ENCODE results near the gene GALNT18. TPM values are rescaled to one million over a fixed set of nuclear protein-coding genes. Genes with fewer than 3 reads are reported as not detected.

GALNT18 gene
- total and polyA plus RNA-seq, 8 donors, result 16.4 to 42.6 (median 23.0) TPM

GRCh38 chr11:11413776-11414175 lies 208.0 kb downstream of the GALNT18 start:
- intact Hi-C loops (cut with DNase I), result no loop called here
- no peaks in the 10 kb centered on the region for H3K9me3 ChIP-seq
- peaks cover 0 to 16% of the 10 kb centered on the region in 2 donors for H3K4me1 ChIP-seq
- ATAC-seq (no peak), DNase-seq (no peak)
- H3K27ac ChIP-seq, result no peak overlapping the region
- no peak overlapping the region for H3K4me3 ChIP-seq
- H3K27me3 ChIP-seq, result peaks cover 0 to 70% of the 10 kb centered on the region in 2 donors
- H3K36me3 ChIP-seq, result no peaks in the 10 kb centered on the region
- no peak for TF ChIP-seq CTCF (IDR thresholded peaks at IDR 0.05)

- intact Hi-C loops (cut with DNase I), result no loop called here
- no peaks in the 10 kb centered on the region for H3K36me3 ChIP-seq
- DNase-seq (no peak), ATAC-seq (no peak)
- no peaks in the 10 kb centered on the region for H3K9me3 ChIP-seq
- no peak overlapping the region for H3K27ac ChIP-seq
- H3K4me3 ChIP-seq, result no peak overlapping the region
- peaks cover 0 to 51% of the 10 kb centered on the region in 2 donors for H3K27me3 ChIP-seq
- peaks cover 2 to 26% of the 10 kb centered on the region in 2 donors for H3K4me1 ChIP-seq
- no peak for TF ChIP-seq CTCF (IDR thresholded peaks at IDR 0.05)
These were observed 210.3 kb downstream of the GALNT18 start for GRCh38 chr11:11411401-11411985.

- no peak for TF ChIP-seq CTCF (IDR thresholded peaks at IDR 0.05)
- Histone ChIP-seq H3K4me3 (no peak overlapping the region), H3K36me3 (no peaks in the 10 kb centered on the region), H3K4me1 (peaks cover 4 to 22% of the 10 kb centered on the region in 2 donors), H3K9me3 (no peaks in the 10 kb centered on the region), H3K27me3 (peaks cover 0 to 36% of the 10 kb centered on the region in 2 donors), H3K27ac (no peak overlapping the region)
- no peak for ATAC-seq
- no peak for DNase-seq
- intact Hi-C loops (cut with DNase I), result no loop called here
These were observed 211.9 kb downstream of the GALNT18 start for GRCh38 chr11:11409901-11410300.

- Histone ChIP-seq H3K9me3 (no peaks in the 10 kb centered on the region), H3K27me3 (peaks cover 0 to 30% of the 10 kb centered on the region in 2 donors), H3K4me1 (peaks cover 4 to 22% of the 10 kb centered on the region in 2 donors), H3K27ac (no peak overlapping the region), H3K4me3 (no peak overlapping the region), H3K36me3 (no peaks in the 10 kb centered on the region)
- ATAC-seq, result no peak
- no peak for DNase-seq
- intact Hi-C loops (cut with DNase I), result no loop called here
- TF ChIP-seq CTCF (IDR thresholded peaks at IDR 0.05), result no peak
These were observed 212.6 kb downstream of the GALNT18 start for GRCh38 chr11:11409224-11409623.

GRCh38 chr11:11408436-11409221 lies 213.2 kb downstream of the GALNT18 start:
- peaks cover 4 to 27% of the 10 kb centered on the region in 2 donors for H3K4me1 ChIP-seq
- intact Hi-C loops (cut with DNase I), result no loop called here
- H3K27ac ChIP-seq, result no peak overlapping the region

More at GRCh38 chr11:11408436-11409221, 213.2 kb downstream of the GALNT18 start:
- Histone ChIP-seq H3K36me3 (no peaks in the 10 kb centered on the region), H3K9me3 (no peaks in the 10 kb centered on the region), H3K27me3 (peaks cover 0 to 32% of the 10 kb centered on the region in 2 donors), H3K4me3 (no peak overlapping the region)
- no peak for TF ChIP-seq CTCF (IDR thresholded peaks at IDR 0.05)
- ATAC-seq, result no peak
- no peak for DNase-seq
